ENCODE results near the gene PTPRN. TPM values are rescaled to one million over a fixed set of nuclear protein-coding genes. Genes with fewer than 3 reads are reported as not detected.

Gene PTPRN
- under 1 TPM in 1 of 2 experiments, not detected in 1; 0.11 TPM for total RNA-seq
- polyA plus RNA-seq: not detected

- H3K27ac Mint-ChIP-seq: peak within 1 kb of the TSS in 1 of 8 donors; percentile 37
- H3K4me3 Mint-ChIP-seq: peak within 1 kb of the TSS in 1 of 7 donors; percentile 34
- H3K36me3 ChIP-seq (ENCODE audit: insufficient read depth, low read length): no peaks in the 10 kb centered on the region
- H3K9me3 Mint-ChIP-seq: peaks cover 0 to 9% (median 0%) of the 10 kb centered on the region in 5 donors
- H3K27ac ChIP-seq (ENCODE audit: low read depth, low read length): no peak within 1 kb of the TSS
- peaks cover 28% of the 10 kb centered on the region for H3K27me3 ChIP-seq (ENCODE audit: insufficient read depth, low read length, poor library complexity, severe bottlenecking)
- H3K36me3 Mint-ChIP-seq: peaks cover 0 to 1% (median 0%) of the 10 kb centered on the region in 3 donors
- peaks cover 0 to 5% (median 0%) of the 10 kb centered on the region in 3 donors for H3K4me1 Mint-ChIP-seq
- no peaks in the 10 kb centered on the region for H3K9me3 ChIP-seq (ENCODE audit: low read length)
- no peak within 1 kb of the TSS for H3K4me3 ChIP-seq (ENCODE audit: low read length)
- ChIA-PET POLR2A (interaction anchor here (0.6 kb wide), 2 partner anchors 55 to 133 kb away, joined by 3 read pairs; partner anchors contain the start of gene CNPPD1), CTCF (interaction anchor here (0.8 to 2.5 kb wide), 4 partner anchors 10 to 330 kb away, joined by 3 to 14 read pairs (median 5); no protein-coding TSS in a partner anchor)
- H3K27me3 Mint-ChIP-seq: peaks cover 38 to 69% of the 10 kb centered on the region in 2 donors
- DNase-seq: no peak
- H3K4me1 ChIP-seq (ENCODE audit: insufficient read depth, low read length): no peaks in the 10 kb centered on the region
Observed at GRCh38 chr2:219309278-219309677, at the start of gene PTPRN. TSS of gene PTPRN (minus strand) at chr2:219309401. CDS start at chr2:219309332, 69 bp downstream.

DNA sequence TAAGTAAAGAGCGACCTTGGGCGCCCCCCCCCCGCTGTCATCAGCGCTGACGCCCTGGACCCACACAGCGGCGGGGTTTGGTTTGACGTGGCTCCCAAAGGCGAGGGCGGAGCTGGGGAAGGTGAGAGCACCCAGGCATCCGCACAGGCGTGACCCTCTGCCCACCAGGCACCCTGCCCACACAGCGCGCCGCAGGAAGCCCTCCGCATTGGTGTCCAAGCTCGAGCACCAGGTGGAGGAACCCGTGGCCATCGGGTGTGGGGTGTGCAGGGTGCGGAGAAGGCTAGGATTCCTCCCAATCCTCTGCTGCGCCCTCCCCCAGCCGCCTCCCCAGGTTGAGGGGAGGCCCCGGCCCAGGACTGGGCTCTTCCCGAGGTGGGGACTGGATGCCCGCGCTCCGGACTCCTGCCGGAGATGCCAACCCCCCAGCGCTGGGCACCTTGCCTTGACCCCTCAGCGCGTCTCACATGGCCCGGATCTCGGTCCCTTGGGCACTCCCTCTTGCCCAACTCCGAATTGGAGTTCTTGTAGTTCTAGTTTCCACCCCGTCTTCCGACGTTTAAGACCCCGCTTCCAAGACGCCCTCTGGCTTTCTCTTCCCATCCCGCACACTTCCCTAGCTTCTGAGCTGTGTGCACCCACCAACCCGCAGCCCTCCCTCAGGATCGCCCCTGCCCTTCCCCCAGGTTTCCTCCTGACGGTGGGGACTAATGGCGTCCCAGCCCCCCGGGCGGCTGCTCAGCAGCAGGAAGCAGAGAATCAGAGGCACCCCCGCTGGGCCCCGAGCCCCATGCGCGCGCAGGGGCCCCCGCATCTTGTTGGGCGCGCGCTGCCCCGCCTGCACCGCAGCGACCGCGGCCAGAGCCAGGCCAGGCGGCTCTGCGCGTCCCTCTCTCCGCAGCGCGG is 49.2 kb upstream of the PTPRN start:
- H3K9me3 Mint-ChIP-seq: no peaks in the 10 kb centered on the region
- peaks cover 4 to 10% (median 4%) of the 10 kb centered on the region in 3 donors for H3K36me3 Mint-ChIP-seq
- no peak for DNase-seq
- no peak overlapping the region for H3K27ac Mint-ChIP-seq
- peaks cover 5% of the 10 kb centered on the region for H3K27me3 ChIP-seq (ENCODE audit: insufficient read depth, low read length, poor library complexity, severe bottlenecking)
- no peaks in the 10 kb centered on the region for H3K9me3 ChIP-seq (ENCODE audit: low read length)
- no peaks in the 10 kb centered on the region for H3K4me1 ChIP-seq (ENCODE audit: insufficient read depth, low read length)
- H3K4me3 Mint-ChIP-seq: peak overlapping the region in 1 of 7 donors; percentile 56
- H3K4me1 Mint-ChIP-seq: peaks cover 0 to 5% (median 4%) of the 10 kb centered on the region in 3 donors
- ChIA-PET CTCF (interaction anchor here (0.7 kb wide), 1 partner anchor 202 kb away, joined by 3 read pairs; no protein-coding TSS in a partner anchor), POLR2A (no interaction called here)
- no peak overlapping the region for H3K27ac ChIP-seq (ENCODE audit: low read depth, low read length)
- H3K4me3 ChIP-seq (ENCODE audit: low read length): no peak overlapping the region
- H3K27me3 Mint-ChIP-seq: peaks cover 41 to 62% of the 10 kb centered on the region in 2 donors
- H3K36me3 ChIP-seq (ENCODE audit: insufficient read depth, low read length): no peaks in the 10 kb centered on the region

DNA sequence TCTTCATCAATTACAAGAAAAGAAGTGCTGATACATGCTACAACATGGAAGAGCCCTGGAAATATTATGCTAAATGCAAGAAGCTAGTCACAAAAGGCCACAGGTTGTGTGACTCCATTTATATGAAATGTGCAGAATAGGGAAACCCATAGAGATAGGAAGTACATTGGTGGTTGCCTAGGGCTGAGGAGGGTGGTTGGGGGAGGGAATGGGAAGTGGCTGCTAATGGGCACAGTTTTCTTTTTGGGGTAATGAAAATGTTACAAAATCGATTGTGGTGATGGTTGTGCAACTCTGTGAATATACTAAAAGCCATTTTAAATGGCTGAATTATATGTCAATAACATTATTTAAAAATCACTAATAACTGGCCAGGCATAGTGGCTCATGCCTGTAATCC is 47.6 kb upstream of the PTPRN start:
- H3K36me3 Mint-ChIP-seq: peaks cover 0 to 8% (median 0%) of the 10 kb centered on the region in 3 donors
- peaks cover 47 to 70% of the 10 kb centered on the region in 2 donors for H3K27me3 Mint-ChIP-seq
- POLR2A ChIA-PET: no interaction called here
- H3K4me3 Mint-ChIP-seq: no peak overlapping the region
- Histone ChIP-seq H3K36me3 (ENCODE audit: insufficient read depth, low read length) (no peaks in the 10 kb centered on the region), H3K9me3 (ENCODE audit: low read length) (no peaks in the 10 kb centered on the region), H3K4me3 (ENCODE audit: low read length) (no peak overlapping the region), H3K27ac (ENCODE audit: low read depth, low read length) (no peak overlapping the region), H3K4me1 (ENCODE audit: insufficient read depth, low read length) (no peaks in the 10 kb centered on the region), H3K27me3 (ENCODE audit: insufficient read depth, low read length, poor library complexity, severe bottlenecking) (peaks cover 8% of the 10 kb centered on the region)
- H3K9me3 Mint-ChIP-seq: no peaks in the 10 kb centered on the region
- H3K4me1 Mint-ChIP-seq: peaks cover 0 to 5% (median 4%) of the 10 kb centered on the region in 3 donors
- DNase-seq: no peak
- CTCF ChIA-PET: no interaction called here
- H3K27ac Mint-ChIP-seq: no peak overlapping the region

DNA sequence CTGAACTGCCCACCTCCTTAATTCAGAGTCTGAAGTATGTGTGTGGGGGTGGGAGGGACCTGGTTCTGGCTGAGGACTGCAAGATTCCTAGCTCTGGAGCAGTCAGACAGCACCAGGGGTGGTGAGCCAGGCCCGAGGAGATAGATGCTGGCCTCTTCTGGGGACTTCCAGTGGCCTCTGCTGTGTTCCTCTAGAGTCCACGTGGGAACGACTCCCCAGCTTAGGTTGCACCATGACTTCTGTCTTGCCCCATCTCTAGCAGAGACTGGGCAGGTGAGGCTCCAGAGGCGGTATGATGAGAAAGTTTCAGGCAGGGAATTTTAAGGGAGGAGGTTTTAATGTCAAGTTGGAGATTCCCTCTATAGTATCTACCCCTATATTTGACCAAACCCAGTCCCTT is 45.4 kb upstream of the PTPRN start:
- H3K27me3 Mint-ChIP-seq: peaks cover 39 to 82% of the 10 kb centered on the region in 2 donors
- Histone ChIP-seq H3K9me3 (ENCODE audit: low read length) (no peaks in the 10 kb centered on the region), H3K4me1 (ENCODE audit: insufficient read depth, low read length) (no peaks in the 10 kb centered on the region), H3K36me3 (ENCODE audit: insufficient read depth, low read length) (no peaks in the 10 kb centered on the region), H3K27ac (ENCODE audit: low read depth, low read length) (no peak overlapping the region), H3K4me3 (ENCODE audit: low read length) (no peak overlapping the region), H3K27me3 (ENCODE audit: insufficient read depth, low read length, poor library complexity, severe bottlenecking) (peaks cover 8% of the 10 kb centered on the region)
- POLR2A ChIA-PET: no interaction called here
- DNase-seq: no peak
- H3K27ac Mint-ChIP-seq: peak overlapping the region in 1 of 8 donors; percentile 58
- H3K4me1 Mint-ChIP-seq: peaks cover 0 to 5% (median 4%) of the 10 kb centered on the region in 3 donors
- no peak overlapping the region for H3K4me3 Mint-ChIP-seq
- H3K36me3 Mint-ChIP-seq: peaks cover 0 to 2% (median 0%) of the 10 kb centered on the region in 3 donors
- CTCF ChIA-PET: no interaction called here
- H3K9me3 Mint-ChIP-seq: no peaks in the 10 kb centered on the region

- no peaks in the 10 kb centered on the region for H3K4me1 ChIP-seq (ENCODE audit: insufficient read depth, low read length)
- H3K27ac ChIP-seq (ENCODE audit: low read depth, low read length): no peak overlapping the region
- POLR2A ChIA-PET: no interaction called here
- no peak for DNase-seq
- CTCF ChIA-PET: interaction anchor here (0.9 to 2.0 kb wide), 5 partner anchors 11 to 107 kb away, joined by 3 to 7 read pairs (median 4); no protein-coding TSS in a partner anchor
- Mint-ChIP-seq H3K27me3 (peaks cover 41 to 83% of the 10 kb centered on the region in 2 donors), H3K4me3 (no peak overlapping the region), H3K36me3 (peaks cover 0 to 2% (median 0%) of the 10 kb centered on the region in 3 donors), H3K27ac (no peak overlapping the region), H3K9me3 (no peaks in the 10 kb centered on the region), H3K4me1 (peaks cover 0 to 4% (median 0%) of the 10 kb centered on the region in 3 donors)
- H3K27me3 ChIP-seq (ENCODE audit: insufficient read depth, low read length, poor library complexity, severe bottlenecking): peaks cover 8% of the 10 kb centered on the region
- H3K4me3 ChIP-seq (ENCODE audit: low read length): no peak overlapping the region
- no peaks in the 10 kb centered on the region for H3K36me3 ChIP-seq (ENCODE audit: insufficient read depth, low read length)
- H3K9me3 ChIP-seq (ENCODE audit: low read length): no peaks in the 10 kb centered on the region
Observed at GRCh38 chr2:219353129-219353528, 43.9 kb upstream of the PTPRN start.

- no peak overlapping the region for H3K4me3 ChIP-seq (ENCODE audit: low read length)
- Mint-ChIP-seq H3K36me3 (peaks cover 0 to 2% (median 0%) of the 10 kb centered on the region in 3 donors), H3K4me1 (peaks cover 0 to 2% (median 0%) of the 10 kb centered on the region in 3 donors), H3K27me3 (peaks cover 40 to 84% of the 10 kb centered on the region in 2 donors), H3K4me3 (no peak overlapping the region), H3K27ac (peak overlapping the region in 1 of 8 donors; percentile 87), H3K9me3 (no peaks in the 10 kb centered on the region)
- ChIA-PET CTCF (interaction anchor here (1.5 to 2.0 kb wide), 4 partner anchors 10 to 53 kb away, joined by 3 to 7 read pairs (median 5); no protein-coding TSS in a partner anchor), POLR2A (no interaction called here)
- no peaks in the 10 kb centered on the region for H3K36me3 ChIP-seq (ENCODE audit: insufficient read depth, low read length)
- H3K27ac ChIP-seq (ENCODE audit: low read depth, low read length): no peak overlapping the region
- peaks cover 8% of the 10 kb centered on the region for H3K27me3 ChIP-seq (ENCODE audit: insufficient read depth, low read length, poor library complexity, severe bottlenecking)
- H3K4me1 ChIP-seq (ENCODE audit: insufficient read depth, low read length): no peaks in the 10 kb centered on the region
- peak; percentile 36 to 64 (median 46) for DNase-seq
- H3K9me3 ChIP-seq (ENCODE audit: low read length): no peaks in the 10 kb centered on the region
Observed at GRCh38 chr2:219352448-219353023, 43.3 kb upstream of the PTPRN start.

GRCh38 chr2:219350710-219351221 is 41.6 kb upstream of the PTPRN start:
- no peak for DNase-seq
- peaks cover 3% of the 10 kb centered on the region for H3K27me3 ChIP-seq (ENCODE audit: insufficient read depth, low read length, poor library complexity, severe bottlenecking)
- Mint-ChIP-seq H3K27me3 (peaks cover 26 to 83% of the 10 kb centered on the region in 2 donors), H3K27ac (no peak overlapping the region), H3K36me3 (no peaks in the 10 kb centered on the region), H3K4me1 (no peaks in the 10 kb centered on the region), H3K9me3 (no peaks in the 10 kb centered on the region), H3K4me3 (no peak overlapping the region)
- no peaks in the 10 kb centered on the region for H3K36me3 ChIP-seq (ENCODE audit: insufficient read depth, low read length)
- no peaks in the 10 kb centered on the region for H3K4me1 ChIP-seq (ENCODE audit: insufficient read depth, low read length)
- no peaks in the 10 kb centered on the region for H3K9me3 ChIP-seq (ENCODE audit: low read length)
- ChIA-PET CTCF (interaction anchor here (1.8 to 2.3 kb wide), 2 partner anchors 56 to 192 kb away, joined by 4 to 5 read pairs; no protein-coding TSS in a partner anchor), POLR2A (no interaction called here)
- no peak overlapping the region for H3K27ac ChIP-seq (ENCODE audit: low read depth, low read length)
- H3K4me3 ChIP-seq (ENCODE audit: low read length): no peak overlapping the region

Data from CD8-positive, alpha-beta memory T cell (primary cell).